H1 (cell line): Measurements from ENCODE around the gene ZNF346. TPM values are rescaled to one million over a fixed set of nuclear protein-coding genes. Genes with fewer than 3 reads are reported as not detected.

ENCODE experiments used
- HDAC2 ChIP-seq, 2 experiments: fragments of 300-600 bp in 1 of 2; sonication (generic) in 1 of 2; IDR thresholded peaks; 2 replicates each; pipeline ENCODE4 v1.6.1; 2011 to 2012; ENCODE audit warnings: low read depth in 2 of 2, low read length in 2 of 2, mild to moderate bottlenecking in 2 of 2, moderate library complexity in 2 of 2, borderline replicate concordance in 1 of 2, inconsistent platforms in 1 of 2
- polyA plus RNA-seq, 7 experiments: library from polyadenylated mRNA; depleted of rRNA in 3 of 7; stranded (reverse) in 5 of 7; unstranded in 2 of 7; fragments of >200 nt in 5 of 7; fragments of 200-250 nt in 2 of 7; gene quantifications; 1 replicate in 5 of 7; 2 replicates in 1 of 7; 4 replicates in 1 of 7; pipeline versions ENCODE4 v1.2.1 to v1.2.3, GENCODE V29; 2011 to 2013; ENCODE audit warnings: missing spikeins in 2 of 7, mixed read lengths in 2 of 7
- total RNA-seq: library from RNA; stranded (reverse); fragmentation: NEBNext Ultra II Directional; extraction: Animal tissue kit (Norgen Biotek cat#: 25700); gene quantifications from 2 replicates; pipeline ENCODE4 v1.2.1, GENCODE V29; 2021

Gene ZNF346
- total and polyA plus RNA-seq, 2 of the 8 experiments (the other 6 are each of a cell fraction or from before 2014, with no cell fraction given), result 19.9 to 20.8 TPM

GRCh38 chr5:177024559-177024958 is 2.1 kb downstream of the ZNF346 start (continued):
- no peak for TF ChIP-seq HDAC2 (IDR thresholded peaks at IDR 0.05; ENCODE audit: borderline replicate concordance in 1 of 2, low read depth in 2 of 2, low read length in 2 of 2)
